ENCODE measurements around the gene ORM2.

The ORM2 gene

DNA sequence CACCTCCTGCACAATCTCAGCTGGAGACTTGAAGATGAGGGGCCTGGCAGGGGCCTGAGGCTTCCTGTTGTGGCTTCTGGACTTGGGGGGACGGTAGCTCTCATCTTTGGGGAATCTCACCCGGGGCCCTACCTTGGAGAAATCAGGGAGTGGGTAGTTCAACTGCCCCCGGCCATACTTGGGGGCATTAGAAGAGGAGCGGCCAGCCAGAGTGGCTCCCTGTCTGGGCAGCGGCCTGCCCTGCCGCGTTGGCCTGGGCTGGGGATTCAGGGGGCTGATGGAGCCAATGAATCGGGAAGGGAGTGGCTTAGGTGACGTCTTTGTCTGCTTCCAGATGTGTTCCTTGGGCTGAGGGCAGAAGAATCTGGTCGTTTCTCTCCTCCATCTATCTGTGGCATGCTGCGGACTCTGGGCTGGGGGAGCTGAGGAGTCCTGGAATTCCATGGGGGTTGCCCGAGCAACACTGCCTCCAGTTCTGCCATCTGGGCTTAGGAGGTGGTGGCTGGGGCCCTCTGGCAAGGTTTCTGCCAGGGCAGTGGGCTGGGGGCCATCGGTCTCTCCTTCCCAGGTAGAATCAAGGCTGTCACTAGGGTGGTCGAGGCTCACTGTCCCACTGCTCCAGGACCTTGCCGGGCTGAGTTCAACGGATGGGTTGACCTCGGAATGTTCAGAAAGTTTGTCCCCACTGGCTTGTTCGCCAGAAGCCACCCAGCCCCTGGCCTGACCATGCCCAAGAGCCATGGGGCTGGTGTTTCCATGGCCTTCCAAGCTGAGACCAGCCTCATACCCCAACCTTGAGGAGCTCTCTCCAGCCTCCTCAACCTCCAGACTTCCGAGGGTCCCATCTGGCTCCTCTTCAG, 47.1 kb downstream of the ORM2 start:
- TF ChIP-seq, protein P1, sequence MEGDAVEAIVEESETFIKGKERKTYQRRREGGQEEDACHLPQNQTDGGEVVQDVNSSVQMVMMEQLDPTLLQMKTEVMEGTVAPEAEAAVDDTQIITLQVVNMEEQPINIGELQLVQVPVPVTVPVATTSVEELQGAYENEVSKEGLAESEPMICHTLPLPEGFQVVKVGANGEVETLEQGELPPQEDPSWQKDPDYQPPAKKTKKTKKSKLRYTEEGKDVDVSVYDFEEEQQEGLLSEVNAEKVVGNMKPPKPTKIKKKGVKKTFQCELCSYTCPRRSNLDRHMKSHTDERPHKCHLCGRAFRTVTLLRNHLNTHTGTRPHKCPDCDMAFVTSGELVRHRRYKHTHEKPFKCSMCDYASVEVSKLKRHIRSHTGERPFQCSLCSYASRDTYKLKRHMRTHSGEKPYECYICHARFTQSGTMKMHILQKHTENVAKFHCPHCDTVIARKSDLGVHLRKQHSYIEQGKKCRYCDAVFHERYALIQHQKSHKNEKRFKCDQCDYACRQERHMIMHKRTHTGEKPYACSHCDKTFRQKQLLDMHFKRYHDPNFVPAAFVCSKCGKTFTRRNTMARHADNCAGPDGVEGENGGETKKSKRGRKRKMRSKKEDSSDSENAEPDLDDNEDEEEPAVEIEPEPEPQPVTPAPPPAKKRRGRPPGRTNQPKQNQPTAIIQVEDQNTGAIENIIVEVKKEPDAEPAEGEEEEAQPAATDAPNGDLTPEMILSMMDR (IDR thresholded peaks at IDR 0.05; ENCODE audit: low read depth, low read length): no peak
- peaks cover 84% of the 10 kb centered on the region for H3K36me3 ChIP-seq
- H3K9me3 ChIP-seq (ENCODE audit: severe bottlenecking): no peaks in the 10 kb centered on the region
- H3K27ac ChIP-seq: no peak overlapping the region
- no peaks in the 10 kb centered on the region for H3K27me3 ChIP-seq (ENCODE audit: insufficient read depth, low read depth, severe bottlenecking)
- H3K4me3 ChIP-seq (ENCODE audit: low read depth, low read length): no peak overlapping the region
- no peak for DNase-seq

DNA sequence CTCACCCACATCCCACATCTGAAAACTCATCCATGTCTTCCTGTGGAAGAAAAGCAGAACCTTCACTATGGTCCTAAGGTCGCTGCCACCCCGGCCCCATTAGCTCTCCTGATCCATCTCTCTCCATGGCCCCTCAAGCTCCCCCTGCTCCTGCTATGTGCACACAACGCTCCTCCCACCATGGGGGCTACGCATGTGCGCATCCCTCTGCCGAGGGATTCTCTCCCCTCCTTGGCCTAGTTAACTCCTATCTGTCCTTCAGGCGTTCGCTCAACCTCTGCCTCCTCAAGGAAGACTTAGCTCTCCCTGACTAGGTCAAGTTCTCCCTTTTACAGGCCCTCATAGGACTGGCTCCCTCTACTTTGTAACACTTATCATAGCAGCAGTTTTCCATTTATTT, 48.3 kb downstream of the ORM2 start:
- TF ChIP-seq, protein P1 (IDR thresholded peaks at IDR 0.05; ENCODE audit: low read depth, low read length): no peak
- H3K27me3 ChIP-seq (ENCODE audit: insufficient read depth, low read depth, severe bottlenecking): no peaks in the 10 kb centered on the region
- no peaks in the 10 kb centered on the region for H3K9me3 ChIP-seq (ENCODE audit: severe bottlenecking)
- H3K27ac ChIP-seq: no peak overlapping the region
- peaks cover 83% of the 10 kb centered on the region for H3K36me3 ChIP-seq
- no peak for DNase-seq
- no peak overlapping the region for H3K4me3 ChIP-seq (ENCODE audit: low read depth, low read length)

DNA sequence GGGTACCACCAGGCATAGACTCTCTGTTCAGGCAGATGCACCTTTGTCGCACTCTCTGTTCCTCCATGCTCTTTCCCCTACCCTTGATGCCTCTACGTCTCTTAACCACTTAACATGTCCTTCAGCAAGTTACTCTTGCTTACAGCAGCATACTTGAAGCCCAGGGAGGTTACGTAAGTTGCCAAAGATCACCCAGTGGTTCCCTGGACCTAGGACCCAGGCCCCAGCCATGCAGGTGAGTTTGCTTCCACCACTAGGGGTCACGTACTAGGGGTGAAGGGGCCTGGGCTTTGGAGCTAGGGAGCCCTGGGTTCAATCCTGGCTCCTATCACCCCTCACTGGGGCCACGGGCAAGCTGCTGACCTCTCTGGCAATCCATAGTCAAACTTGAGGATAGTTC, 49.2 kb downstream of the ORM2 start:
- no peaks in the 10 kb centered on the region for H3K9me3 ChIP-seq (ENCODE audit: severe bottlenecking)
- H3K4me3 ChIP-seq (ENCODE audit: low read depth, low read length): no peak overlapping the region
- H3K36me3 ChIP-seq: peaks cover 79% of the 10 kb centered on the region
- no peak overlapping the region for H3K27ac ChIP-seq
- no peaks in the 10 kb centered on the region for H3K27me3 ChIP-seq (ENCODE audit: insufficient read depth, low read depth, severe bottlenecking)
- TF ChIP-seq, protein P1 (IDR thresholded peaks at IDR 0.05; ENCODE audit: low read depth, low read length): no peak
- DNase-seq: no peak
